Naive thymus-derived CD8-positive, alpha-beta T cell (primary cell): ENCODE results near the gene PPP1R3C. TPM values are rescaled to one million over a fixed set of nuclear protein-coding genes. Genes with fewer than 3 reads are reported as not detected.
A peak's percentile ranks its signal among the peaks of the same experiment; 100 is the strongest.

Source experiments
- ATAC-seq, 2 donors: fragments of 150-1000 bp; cut with Tn5 transposase in 1 of 2; sonication (Bioruptor Pico), chemical (Tn5 transposase) in 1 of 2; 1 replicate in 1 of 2; 2 replicates in 1 of 2; pipeline ENCODE4 v1.10.0; 2021; ENCODE audit warnings: mild to moderate bottlenecking in 2 of 2, moderate library complexity in 2 of 2
- POLR2A ChIA-PET: fragments of 350-600 bp; sonication (Branson Sonifier 250); formaldehyde crosslinking; loops from one replicate; lab custom pipeline; 2021; ENCODE audit warnings: antibody characterized with exemption; lab: Charles Lee
- DNase-seq, 10 donors: peaks; one replicate each; pipeline versions ENCODE4 v3.0.0 to v3.0.0-alpha.2; 2020 to 2022
- H3K27ac Mint-ChIP-seq, 10 donors: one replicate each; pipeline ENCODE4 v1.8.0; 2020 to 2022; ENCODE audit warnings: mild to moderate bottlenecking in 10 of 10, mixed read lengths in 10 of 10, moderate library complexity in 4 of 10, inconsistent platforms in 1 of 10
- H3K27me3 Mint-ChIP-seq, 5 donors: one replicate each; pipeline ENCODE4 v1.8.0; 2021 to 2022; ENCODE audit warnings: mixed read lengths in 5 of 5
- H3K36me3 Mint-ChIP-seq, 3 donors: one replicate each; pipeline ENCODE4 v1.8.0; 2020 to 2022; ENCODE audit warnings: mixed read lengths in 3 of 3, mild to moderate bottlenecking in 2 of 3, inconsistent platforms in 1 of 3
- H3K4me1 Mint-ChIP-seq, 4 donors: one replicate each; pipeline ENCODE4 v1.8.0; 2021 to 2022; ENCODE audit warnings: mixed read lengths in 4 of 4
- H3K4me3 Mint-ChIP-seq, 10 donors: one replicate each; pipeline ENCODE4 v1.8.0; 2020 to 2022; ENCODE audit warnings: mild to moderate bottlenecking in 10 of 10, mixed read lengths in 10 of 10, moderate library complexity in 6 of 10, inconsistent platforms in 1 of 10
- H3K9me3 Mint-ChIP-seq, 9 donors: one replicate each; pipeline ENCODE4 v1.8.0; 2020 to 2022; ENCODE audit warnings: mixed read lengths in 9 of 9, mild to moderate bottlenecking in 3 of 9, inconsistent platforms in 1 of 9, moderate library complexity in 1 of 9
- polyA plus RNA-seq, 3 donors: library from polyadenylated mRNA; unstranded; fragments of 300-500 nt; fragmentation: Illumina TruSeq; gene quantifications; one replicate each; pipeline ENCODE4 v1.2.3, GENCODE V29; 2021
- total RNA-seq, 8 experiments: library from RNA in 2 of 8; stranded (reverse) in 2 of 8; gene quantifications; one replicate each; pipeline ENCODE4 v1.2.3 and lab custom pipeline; 2021 to 2026

PPP1R3C gene
- total and polyA plus RNA-seq, 5 experiments from 2014 or later: not detected

- peaks cover 0 to 14% (median 7%) of the 10 kb centered on the region in 9 donors for H3K9me3 Mint-ChIP-seq
- H3K4me1 Mint-ChIP-seq: no peaks in the 10 kb centered on the region
- DNase-seq: no peak
- POLR2A ChIA-PET: no interaction called here
- H3K27me3 Mint-ChIP-seq: peaks cover 0 to 12% (median 6%) of the 10 kb centered on the region in 5 donors
- no peak overlapping the region for H3K4me3 Mint-ChIP-seq
- peaks cover 0 to 9% (median 0%) of the 10 kb centered on the region in 3 donors for H3K36me3 Mint-ChIP-seq
- ATAC-seq: no peak
- H3K27ac Mint-ChIP-seq: no peak overlapping the region
Observed at GRCh38 chr10:91604553-91605534, 28.0 kb downstream of the PPP1R3C start.

- ATAC-seq (no peak), DNase-seq (no peak)
- POLR2A ChIA-PET: no interaction called here
- H3K4me1 Mint-ChIP-seq: no peaks in the 10 kb centered on the region
- no peak overlapping the region for H3K4me3 Mint-ChIP-seq
- H3K27me3 Mint-ChIP-seq: peaks cover 0 to 12% (median 6%) of the 10 kb centered on the region in 5 donors
- no peak overlapping the region for H3K27ac Mint-ChIP-seq
- H3K9me3 Mint-ChIP-seq: peaks cover 0 to 14% (median 7%) of the 10 kb centered on the region in 9 donors
- H3K36me3 Mint-ChIP-seq: peaks cover 0 to 9% (median 0%) of the 10 kb centered on the region in 3 donors
Observed at GRCh38 chr10:91603931-91604331, 28.9 kb downstream of the PPP1R3C start.

- no peaks in the 10 kb centered on the region for H3K4me1 Mint-ChIP-seq
- H3K36me3 Mint-ChIP-seq: peaks cover 0 to 9% (median 0%) of the 10 kb centered on the region in 3 donors
- DNase-seq: no peak
- peaks cover 0 to 14% (median 7%) of the 10 kb centered on the region in 9 donors for H3K9me3 Mint-ChIP-seq
- no peak for ATAC-seq
- no peak overlapping the region for H3K4me3 Mint-ChIP-seq
- H3K27me3 Mint-ChIP-seq: peaks cover 0 to 12% (median 6%) of the 10 kb centered on the region in 5 donors
- H3K27ac Mint-ChIP-seq: no peak overlapping the region
- POLR2A ChIA-PET: no interaction called here
Observed at GRCh38 chr10:91602868-91603568, 29.9 kb downstream of the PPP1R3C start.

- peaks cover 0 to 12% (median 6%) of the 10 kb centered on the region in 5 donors for H3K27me3 Mint-ChIP-seq
- POLR2A ChIA-PET: no interaction called here
- H3K9me3 Mint-ChIP-seq: peaks cover 0 to 14% (median 7%) of the 10 kb centered on the region in 9 donors
- no peak overlapping the region for H3K4me3 Mint-ChIP-seq
- H3K27ac Mint-ChIP-seq: no peak overlapping the region
- no peaks in the 10 kb centered on the region for H3K4me1 Mint-ChIP-seq
- no peak for ATAC-seq
- no peak for DNase-seq
- H3K36me3 Mint-ChIP-seq: peaks cover 0 to 9% (median 0%) of the 10 kb centered on the region in 3 donors
Observed at GRCh38 chr10:91602449-91602848, 30.4 kb downstream of the PPP1R3C start.

GRCh38 chr10:91601212-91601611 lies 31.7 kb downstream of the PPP1R3C start:
- POLR2A ChIA-PET: no interaction called here
- Mint-ChIP-seq H3K4me3 (no peak overlapping the region), H3K4me1 (no peaks in the 10 kb centered on the region), H3K36me3 (peaks cover 0 to 6% (median 0%) of the 10 kb centered on the region in 3 donors), H3K27ac (no peak overlapping the region), H3K9me3 (peaks cover 0 to 11% (median 7%) of the 10 kb centered on the region in 9 donors), H3K27me3 (peaks cover 0 to 12% (median 6%) of the 10 kb centered on the region in 5 donors)
- no peak for DNase-seq
- no peak for ATAC-seq

GRCh38 chr10:91598211-91598977 lies 34.5 kb downstream of the PPP1R3C start:
- ATAC-seq: no peak
- Mint-ChIP-seq H3K27me3 (peaks cover 0 to 20% (median 9%) of the 10 kb centered on the region in 5 donors), H3K4me1 (no peaks in the 10 kb centered on the region), H3K27ac (no peak overlapping the region), H3K4me3 (no peak overlapping the region), H3K9me3 (no peaks in the 10 kb centered on the region), H3K36me3 (no peaks in the 10 kb centered on the region)
- POLR2A ChIA-PET: no interaction called here
- no peak for DNase-seq

- no peak for DNase-seq
- Mint-ChIP-seq H3K9me3 (no peaks in the 10 kb centered on the region), H3K27me3 (peaks cover 0 to 23% (median 12%) of the 10 kb centered on the region in 5 donors), H3K36me3 (no peaks in the 10 kb centered on the region), H3K4me1 (no peaks in the 10 kb centered on the region), H3K27ac (no peak overlapping the region), H3K4me3 (no peak overlapping the region)
- ATAC-seq: no peak
- POLR2A ChIA-PET: no interaction called here
Observed at GRCh38 chr10:91597197-91597881, 35.5 kb downstream of the PPP1R3C start.

- POLR2A ChIA-PET: no interaction called here
- no peak overlapping the region for H3K4me3 Mint-ChIP-seq
- no peaks in the 10 kb centered on the region for H3K36me3 Mint-ChIP-seq
- DNase-seq: no peak
- H3K27ac Mint-ChIP-seq: peak overlapping the region in 1 of 10 donors; percentile 28
- no peaks in the 10 kb centered on the region for H3K4me1 Mint-ChIP-seq
- no peak for ATAC-seq
- H3K9me3 Mint-ChIP-seq: no peaks in the 10 kb centered on the region
- H3K27me3 Mint-ChIP-seq: peaks cover 0 to 23% (median 12%) of the 10 kb centered on the region in 5 donors
Observed at GRCh38 chr10:91596825-91597196, 36.1 kb downstream of the PPP1R3C start.

- no peak for ATAC-seq
- POLR2A ChIA-PET: no interaction called here
- H3K9me3 Mint-ChIP-seq: no peaks in the 10 kb centered on the region
- H3K27me3 Mint-ChIP-seq: peaks cover 4 to 34% (median 21%) of the 10 kb centered on the region in 5 donors
- H3K4me3 Mint-ChIP-seq: no peak overlapping the region
- H3K4me1 Mint-ChIP-seq: no peaks in the 10 kb centered on the region
- no peak overlapping the region for H3K27ac Mint-ChIP-seq
- H3K36me3 Mint-ChIP-seq: no peaks in the 10 kb centered on the region
- DNase-seq: no peak
Observed at GRCh38 chr10:91593834-91594233, 39.0 kb downstream of the PPP1R3C start.

- no peaks in the 10 kb centered on the region for H3K4me1 Mint-ChIP-seq
- H3K9me3 Mint-ChIP-seq: no peaks in the 10 kb centered on the region
- ATAC-seq: no peak
- no peak for DNase-seq
- no peaks in the 10 kb centered on the region for H3K36me3 Mint-ChIP-seq
- peaks cover 4 to 39% (median 21%) of the 10 kb centered on the region in 5 donors for H3K27me3 Mint-ChIP-seq
- no peak overlapping the region for H3K27ac Mint-ChIP-seq
- H3K4me3 Mint-ChIP-seq: no peak overlapping the region
- POLR2A ChIA-PET: no interaction called here
Observed at GRCh38 chr10:91593366-91593765, 39.5 kb downstream of the PPP1R3C start.

GRCh38 chr10:91592266-91592975 lies 40.5 kb downstream of the PPP1R3C start:
- H3K27ac Mint-ChIP-seq: no peak overlapping the region
- H3K9me3 Mint-ChIP-seq: no peaks in the 10 kb centered on the region
- DNase-seq (no peak), ATAC-seq (no peak)
- H3K36me3 Mint-ChIP-seq: no peaks in the 10 kb centered on the region
- no peaks in the 10 kb centered on the region for H3K4me1 Mint-ChIP-seq
- POLR2A ChIA-PET: no interaction called here
- H3K27me3 Mint-ChIP-seq: peaks cover 4 to 40% (median 21%) of the 10 kb centered on the region in 5 donors
- no peak overlapping the region for H3K4me3 Mint-ChIP-seq
